Astrocyte (in vitro differentiated cells and primary cell): Measurements from ENCODE around the gene ERMP1. TPM values are rescaled to one million over a fixed set of nuclear protein-coding genes. Genes with fewer than 3 reads are reported as not detected.

Experiments used
- DNase-seq: peaks from one replicate; pipeline ENCODE4 v3.0.0-alpha.2; 2010; ENCODE audit warnings: low read depth
- FAIRE-seq: peaks from 2 replicates; lab custom pipeline; 2011; peaks lifted over from hg19 to GRCh38; lab: Jason Lieb, UNC
- H2AFZ ChIP-seq: 2 replicates; pipeline ENCODE4 v1.6.0; 2012; ENCODE audit warnings: low read depth, low read length, inconsistent platforms
- H3K27ac ChIP-seq: 2 replicates; pipeline ENCODE4 v1.5.1; 2011; ENCODE audit warnings: low read depth, low read length, inconsistent platforms
- H3K27me3 ChIP-seq: 2 replicates; pipeline ENCODE4 v1.6.0; 2011; ENCODE audit warnings: low read length, inconsistent platforms; ENCODE audit not compliant: insufficient read depth
- H3K36me3 ChIP-seq: 2 replicates; pipeline ENCODE4 v1.5.1; 2011; ENCODE audit warnings: low read length, inconsistent platforms; ENCODE audit not compliant: insufficient read depth
- H3K4me1 ChIP-seq: 2 replicates; pipeline ENCODE4 v1.5.1; 2011; ENCODE audit warnings: low read length, inconsistent platforms; ENCODE audit not compliant: insufficient read depth
- H3K4me2 ChIP-seq: 2 replicates; pipeline ENCODE4 v1.6.0; 2012; ENCODE audit warnings: low read length, inconsistent platforms
- H3K4me3 ChIP-seq: 2 replicates; pipeline ENCODE4 v1.5.1; 2011; ENCODE audit warnings: low read depth, mild to moderate bottlenecking, low read length, inconsistent platforms; ENCODE audit not compliant: insufficient read depth
- H3K79me2 ChIP-seq: 2 replicates; pipeline ENCODE4 v1.6.0; 2012; ENCODE audit warnings: mild to moderate bottlenecking, low read length, inconsistent platforms; ENCODE audit not compliant: insufficient read depth
- H3K9ac ChIP-seq: 2 replicates; pipeline ENCODE4 v1.6.0; 2012; ENCODE audit warnings: mild to moderate bottlenecking, low read length, inconsistent platforms
- H3K9me3 ChIP-seq: 2 replicates; pipeline ENCODE4 v1.5.1; 2012; ENCODE audit warnings: low read depth, mild to moderate bottlenecking, low read length, inconsistent platforms; ENCODE audit not compliant: insufficient read depth
- H4K20me1 ChIP-seq: 2 replicates; pipeline ENCODE4 v1.6.0; 2012; ENCODE audit warnings: low read length, inconsistent platforms; ENCODE audit not compliant: insufficient read depth
- H3K27ac Mint-ChIP-seq: one replicate; pipeline ENCODE4 v1.8.0; 2021; ENCODE audit warnings: mild to moderate bottlenecking, mixed read lengths; ENCODE audit not compliant: unreplicated experiment
- H3K27me3 Mint-ChIP-seq: one replicate; pipeline ENCODE4 v1.8.0; 2021; ENCODE audit warnings: low read depth, mixed read lengths; ENCODE audit not compliant: unreplicated experiment
- H3K36me3 Mint-ChIP-seq: one replicate; pipeline ENCODE4 v1.8.0; 2021; ENCODE audit warnings: low read depth, mixed read lengths; ENCODE audit not compliant: unreplicated experiment
- H3K4me1 Mint-ChIP-seq: one replicate; pipeline ENCODE4 v1.8.0; 2021; ENCODE audit warnings: low read depth, mixed read lengths; ENCODE audit not compliant: unreplicated experiment
- H3K4me3 Mint-ChIP-seq: one replicate; pipeline ENCODE4 v1.8.0; 2021; ENCODE audit warnings: mild to moderate bottlenecking, moderate library complexity, mixed read lengths; ENCODE audit not compliant: unreplicated experiment
- H3K9me3 Mint-ChIP-seq: one replicate; pipeline ENCODE4 v1.8.0; 2021; ENCODE audit warnings: mild to moderate bottlenecking, mixed read lengths; ENCODE audit not compliant: unreplicated experiment
- EZH2 ChIP-seq: IDR thresholded peaks from 2 replicates; pipeline ENCODE4 v1.6.1; 2012; ENCODE audit warnings: mild to moderate bottlenecking, low read length, inconsistent platforms; ENCODE audit not compliant: insufficient read depth
- total RNA-seq: library from RNA; stranded (reverse); gene quantifications from 2 replicates; pipeline ENCODE4 v1.2.1, GENCODE V29; 2021
- TF ChIP-seq, protein P1 (sequence below): IDR thresholded peaks from 2 replicates; pipeline ENCODE4 v1.5.1; 2011; ENCODE audit warnings: low read depth, mild to moderate bottlenecking, inconsistent platforms, low read length, moderate library complexity; ENCODE audit not compliant: insufficient read depth

Gene ERMP1
- total RNA-seq, 1 donor from 2014 or later, result 8.8 TPM

- Histone ChIP-seq H3K4me2 (no peak overlapping the region), H3K27ac (no peak overlapping the region), H4K20me1 (no peaks in the 10 kb centered on the region), H3K36me3 (peaks cover 32% of the 10 kb centered on the region), H3K4me1 (no peaks in the 10 kb centered on the region), H3K9me3 (no peaks in the 10 kb centered on the region), H3K4me3 (no peak overlapping the region), H3K27me3 (no peaks in the 10 kb centered on the region), H3K9ac (no peak overlapping the region), H3K79me2 (no peaks in the 10 kb centered on the region), H2AFZ (no peak overlapping the region)
- no peak for DNase-seq
- TF ChIP-seq EZH2, result no peak
- TF ChIP-seq, protein P1, sequence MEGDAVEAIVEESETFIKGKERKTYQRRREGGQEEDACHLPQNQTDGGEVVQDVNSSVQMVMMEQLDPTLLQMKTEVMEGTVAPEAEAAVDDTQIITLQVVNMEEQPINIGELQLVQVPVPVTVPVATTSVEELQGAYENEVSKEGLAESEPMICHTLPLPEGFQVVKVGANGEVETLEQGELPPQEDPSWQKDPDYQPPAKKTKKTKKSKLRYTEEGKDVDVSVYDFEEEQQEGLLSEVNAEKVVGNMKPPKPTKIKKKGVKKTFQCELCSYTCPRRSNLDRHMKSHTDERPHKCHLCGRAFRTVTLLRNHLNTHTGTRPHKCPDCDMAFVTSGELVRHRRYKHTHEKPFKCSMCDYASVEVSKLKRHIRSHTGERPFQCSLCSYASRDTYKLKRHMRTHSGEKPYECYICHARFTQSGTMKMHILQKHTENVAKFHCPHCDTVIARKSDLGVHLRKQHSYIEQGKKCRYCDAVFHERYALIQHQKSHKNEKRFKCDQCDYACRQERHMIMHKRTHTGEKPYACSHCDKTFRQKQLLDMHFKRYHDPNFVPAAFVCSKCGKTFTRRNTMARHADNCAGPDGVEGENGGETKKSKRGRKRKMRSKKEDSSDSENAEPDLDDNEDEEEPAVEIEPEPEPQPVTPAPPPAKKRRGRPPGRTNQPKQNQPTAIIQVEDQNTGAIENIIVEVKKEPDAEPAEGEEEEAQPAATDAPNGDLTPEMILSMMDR, result no peak
- peaks cover 17% of the 10 kb centered on the region for H3K36me3 Mint-ChIP-seq
- H3K4me3 Mint-ChIP-seq, result no peak overlapping the region
- no peaks in the 10 kb centered on the region for H3K9me3 Mint-ChIP-seq
- no peaks in the 10 kb centered on the region for H3K4me1 Mint-ChIP-seq
- H3K27ac Mint-ChIP-seq, result no peak overlapping the region
- FAIRE-seq, result no peak
- no peaks in the 10 kb centered on the region for H3K27me3 Mint-ChIP-seq
Observed at GRCh38 chr9:5750569-5750968, 82.3 kb downstream of the ERMP1 start.

DNA sequence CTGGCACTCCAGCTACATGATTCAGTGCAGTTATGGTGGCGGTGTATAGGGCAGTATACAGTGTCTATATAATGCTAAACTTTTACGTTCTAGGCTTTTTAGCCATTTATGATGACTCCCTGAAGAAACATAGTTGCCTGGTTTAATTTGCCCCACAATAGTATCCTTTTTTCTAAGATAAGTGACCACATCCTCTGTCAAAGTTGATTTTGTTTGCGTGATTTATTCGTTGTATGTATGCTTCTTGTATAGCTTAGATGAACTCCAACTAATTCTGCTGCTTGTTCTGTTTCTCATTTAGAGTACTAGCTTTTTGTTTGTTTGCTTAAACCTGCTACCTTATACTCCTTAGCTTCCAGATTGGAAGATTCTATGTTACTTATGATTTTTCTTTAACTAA, 83.6 kb downstream of the ERMP1 start:
- H3K4me2 ChIP-seq, result no peak overlapping the region
- Mint-ChIP-seq H3K27ac (no peak overlapping the region), H3K9me3 (no peaks in the 10 kb centered on the region), H3K4me1 (no peaks in the 10 kb centered on the region), H3K27me3 (no peaks in the 10 kb centered on the region), H3K4me3 (no peak overlapping the region), H3K36me3 (peaks cover 21% of the 10 kb centered on the region)
- H3K27me3 ChIP-seq, result no peaks in the 10 kb centered on the region
- H3K9me3 ChIP-seq, result no peaks in the 10 kb centered on the region
- H2AFZ ChIP-seq, result no peak overlapping the region
- H3K36me3 ChIP-seq, result peaks cover 42% of the 10 kb centered on the region
- DNase-seq (no peak), FAIRE-seq (no peak)
- H3K4me3 ChIP-seq, result no peak overlapping the region
- no peak overlapping the region for H3K9ac ChIP-seq
- no peak for TF ChIP-seq EZH2
- TF ChIP-seq, protein P1, result no peak
- no peaks in the 10 kb centered on the region for H4K20me1 ChIP-seq
- no peaks in the 10 kb centered on the region for H3K4me1 ChIP-seq
- H3K79me2 ChIP-seq, result no peaks in the 10 kb centered on the region
- no peak overlapping the region for H3K27ac ChIP-seq

GRCh38 chr9:5748438-5748837, 84.5 kb downstream of the ERMP1 start:
- Histone ChIP-seq H3K9ac (no peak overlapping the region), H3K36me3 (peaks cover 44% of the 10 kb centered on the region), H4K20me1 (no peaks in the 10 kb centered on the region), H3K79me2 (no peaks in the 10 kb centered on the region), H2AFZ (no peak overlapping the region), H3K27me3 (no peaks in the 10 kb centered on the region), H3K27ac (no peak overlapping the region), H3K4me1 (no peaks in the 10 kb centered on the region), H3K4me3 (no peak overlapping the region), H3K9me3 (no peaks in the 10 kb centered on the region), H3K4me2 (no peak overlapping the region)
- FAIRE-seq, result no peak
- H3K4me1 Mint-ChIP-seq, result no peaks in the 10 kb centered on the region
- no peak overlapping the region for H3K27ac Mint-ChIP-seq
- peaks cover 21% of the 10 kb centered on the region for H3K36me3 Mint-ChIP-seq
- DNase-seq, result no peak
- TF ChIP-seq, protein P1, result no peak
- TF ChIP-seq EZH2, result no peak
- no peaks in the 10 kb centered on the region for H3K9me3 Mint-ChIP-seq
- no peak overlapping the region for H3K4me3 Mint-ChIP-seq
- H3K27me3 Mint-ChIP-seq, result no peaks in the 10 kb centered on the region
